ENCODE measurements around the gene DNAH14. TPM values are rescaled to one million over a fixed set of nuclear protein-coding genes. Genes with fewer than 3 reads are reported as not detected.

Gene DNAH14
- total RNA-seq, 1 experiment from 2014 or later, result 47.0 TPM

- Histone ChIP-seq H3K4me3 (ENCODE audit: low read depth in 2 of 2, low read length in 2 of 2) (no peak overlapping the region), H3K9me3 (ENCODE audit: control insufficient read depth, insufficient read depth, low read depth, low read length) (no peaks in the 10 kb centered on the region), H3K27me3 (ENCODE audit: control insufficient read depth, insufficient read depth, low read length) (peaks cover 5% of the 10 kb centered on the region; the same call in 1 of the 2 replicates), H3K4me1 (ENCODE audit: control insufficient read depth, insufficient read depth, low read length) (no peaks in the 10 kb centered on the region), H3K27ac (ENCODE audit: low read length) (no peak overlapping the region), H3K36me3 (ENCODE audit: control insufficient read depth, insufficient read depth, low read length) (no peaks in the 10 kb centered on the region)
- no peak for TF ChIP-seq CTCF (IDR thresholded peaks at IDR 0.05)
- TF ChIP-seq TCF7L2 (IDR thresholded peaks at IDR 0.05; ENCODE audit: low read depth, low read length), result no peak
- no peak for TF ChIP-seq REST (IDR thresholded peaks at IDR 0.05; ENCODE audit: insufficient read depth in 1 of 2, low read depth in 2 of 2, low read length in 1 of 2)
- no peak for TF ChIP-seq POLR2AphosphoS5 (IDR thresholded peaks at IDR 0.05; ENCODE audit: low read depth, low read length)
- intact Hi-C loops (cut with micrococcal nuclease; ENCODE audit: unreplicated experiment), result no loop called here
- ATAC-seq (no peak), DNase-seq (ENCODE audit: low read depth, low spot score) (no peak)
- CTCF ChIA-PET, result no interaction called here
- no TSS peak for BruUV-seq (replicated peaks)
- in situ Hi-C loops (cut with HindIII; ENCODE audit: low pct_unique_long_range_greater_than_20kb, low sequenced_read_pairs), result no loop called here
- POLR2A ChIA-PET, result no interaction called here
These were observed 430.6 kb downstream of the DNAH14 start for GRCh38 chr1:225360119-225360518.

- TF ChIP-seq CTCF (IDR thresholded peaks at IDR 0.05) (no peak), TCF7L2 (IDR thresholded peaks at IDR 0.05; ENCODE audit: low read depth, low read length) (no peak)
- H3K27me3 ChIP-seq (ENCODE audit: control insufficient read depth, insufficient read depth, low read length), result peaks cover 5% of the 10 kb centered on the region; the same call in 1 of the 2 replicates
- no peaks in the 10 kb centered on the region for H3K36me3 ChIP-seq (ENCODE audit: control insufficient read depth, insufficient read depth, low read length)
- H3K4me1 ChIP-seq (ENCODE audit: control insufficient read depth, insufficient read depth, low read length), result no peaks in the 10 kb centered on the region
- no peaks in the 10 kb centered on the region for H3K9me3 ChIP-seq (ENCODE audit: control insufficient read depth, insufficient read depth, low read depth, low read length)
- ChIA-PET POLR2A (no interaction called here), CTCF (no interaction called here)
- intact Hi-C loops (cut with micrococcal nuclease; ENCODE audit: unreplicated experiment), result no loop called here
- H3K4me3 ChIP-seq (ENCODE audit: low read depth in 2 of 2, low read length in 2 of 2), result no peak overlapping the region
- BruUV-seq (replicated peaks), result no TSS peak
- H3K27ac ChIP-seq (ENCODE audit: low read length), result no peak overlapping the region
- ATAC-seq (no peak), DNase-seq (ENCODE audit: low read depth, low spot score) (no peak)
- in situ Hi-C loops (cut with HindIII; ENCODE audit: low pct_unique_long_range_greater_than_20kb, low sequenced_read_pairs), result no loop called here
These were observed 431.7 kb downstream of the DNAH14 start for GRCh38 chr1:225361176-225361575.

- H3K4me1 ChIP-seq (ENCODE audit: control insufficient read depth, insufficient read depth, low read length), result no peaks in the 10 kb centered on the region
- intact Hi-C loops (cut with micrococcal nuclease; ENCODE audit: unreplicated experiment), result no loop called here
- POLR2A ChIA-PET, result no interaction called here
- CTCF ChIA-PET, result no interaction called here
- DNase-seq (ENCODE audit: low read depth, low spot score) (no peak), ATAC-seq (no peak)
- TF ChIP-seq POLR2AphosphoS5 (IDR thresholded peaks at IDR 0.05; ENCODE audit: low read depth, low read length), result no peak
- TF ChIP-seq CTCF (IDR thresholded peaks at IDR 0.05), result no peak
- no peak for TF ChIP-seq TCF7L2 (IDR thresholded peaks at IDR 0.05; ENCODE audit: low read depth, low read length)
- no peak for TF ChIP-seq REST (IDR thresholded peaks at IDR 0.05; ENCODE audit: insufficient read depth in 1 of 2, low read depth in 2 of 2, low read length in 1 of 2)
- no peak for TF ChIP-seq SIN3A (IDR thresholded peaks at IDR 0.05; ENCODE audit: borderline replicate concordance, insufficient read depth, low read depth, low read length)
- H3K9me3 ChIP-seq (ENCODE audit: control insufficient read depth, insufficient read depth, low read depth, low read length), result no peaks in the 10 kb centered on the region
- H3K4me3 ChIP-seq (ENCODE audit: low read depth in 2 of 2, low read length in 2 of 2), result no peak overlapping the region
- in situ Hi-C loops (cut with HindIII; ENCODE audit: low pct_unique_long_range_greater_than_20kb, low sequenced_read_pairs), result no loop called here
- BruUV-seq (replicated peaks), result no TSS peak
- H3K36me3 ChIP-seq (ENCODE audit: control insufficient read depth, insufficient read depth, low read length), result no peaks in the 10 kb centered on the region
- peaks cover 2% of the 10 kb centered on the region; the same call in 1 of the 2 replicates for H3K27me3 ChIP-seq (ENCODE audit: control insufficient read depth, insufficient read depth, low read length)
- no peak overlapping the region for H3K27ac ChIP-seq (ENCODE audit: low read length)
These were observed 433.3 kb downstream of the DNAH14 start for GRCh38 chr1:225362805-225363204.

Data from Panc1 (cell line).